ENCODE data around the gene CD48. TPM values are rescaled to one million over a fixed set of nuclear protein-coding genes. Genes with fewer than 3 reads are reported as not detected.
A peak's percentile ranks its signal among the peaks of the same experiment; 100 is the strongest.
"Not testable (repeated sequence)": the region's sequence is repeated elsewhere in the genome, so short reads cannot be mapped to it uniquely, and the experiment has no call there.

Gene CD48
- total RNA-seq, 1 experiment from 2014 or later: not detected

DNA sequence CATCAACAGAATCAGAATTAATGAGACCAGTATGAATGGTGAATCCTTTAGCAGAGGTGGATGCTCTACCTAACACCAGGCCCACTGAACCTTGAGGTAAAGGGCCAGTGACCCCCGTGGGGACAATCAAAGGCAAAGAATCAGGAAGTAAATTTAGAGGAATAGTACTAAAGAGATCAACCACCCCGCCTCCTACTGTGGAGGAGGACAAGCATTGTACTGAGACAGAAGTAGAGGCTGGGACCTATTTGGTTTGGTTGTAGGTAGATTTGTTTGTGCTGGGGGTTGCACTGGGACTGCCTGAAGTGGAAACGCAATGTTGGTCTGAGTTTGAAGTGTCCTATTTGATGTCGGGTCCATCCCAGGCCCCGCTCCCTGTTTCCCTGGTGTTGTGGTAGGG is 9.5 kb downstream of the CD48 start:
- H3K4me1 ChIP-seq (ENCODE audit: insufficient read depth, low read length, poor library complexity, severe bottlenecking): no peaks in the 10 kb centered on the region
- intact Hi-C loops (cut with micrococcal nuclease; ENCODE audit: unreplicated experiment): no loop called here
- H3K27me3 ChIP-seq (replicated peaks; ENCODE audit: insufficient read depth, low read depth, low read length, poor library complexity): peaks cover 18% of the 10 kb centered on the region
- DNase-seq (ENCODE audit: low spot score): no peak
- H3K36me3 ChIP-seq (ENCODE audit: insufficient read depth, low read length, poor library complexity, severe bottlenecking): no peaks in the 10 kb centered on the region
- CTCF ChIA-PET: no interaction called here
- no TSS peak for BruUV-seq (replicated peaks)
- H3K4me3 ChIP-seq (ENCODE audit: low read depth, low read length, poor library complexity, severe bottlenecking): no peak overlapping the region
- no peaks in the 10 kb centered on the region for H3K9me3 ChIP-seq (ENCODE audit: low read depth, low read length, poor library complexity, severe bottlenecking)
- H3K27ac ChIP-seq (ENCODE audit: low read depth, low read length, poor library complexity, severe bottlenecking): no peak overlapping the region
- POLR2A ChIA-PET (ENCODE audit: low non-redundant PET): no interaction called here
- TF ChIP-seq, protein P1, sequence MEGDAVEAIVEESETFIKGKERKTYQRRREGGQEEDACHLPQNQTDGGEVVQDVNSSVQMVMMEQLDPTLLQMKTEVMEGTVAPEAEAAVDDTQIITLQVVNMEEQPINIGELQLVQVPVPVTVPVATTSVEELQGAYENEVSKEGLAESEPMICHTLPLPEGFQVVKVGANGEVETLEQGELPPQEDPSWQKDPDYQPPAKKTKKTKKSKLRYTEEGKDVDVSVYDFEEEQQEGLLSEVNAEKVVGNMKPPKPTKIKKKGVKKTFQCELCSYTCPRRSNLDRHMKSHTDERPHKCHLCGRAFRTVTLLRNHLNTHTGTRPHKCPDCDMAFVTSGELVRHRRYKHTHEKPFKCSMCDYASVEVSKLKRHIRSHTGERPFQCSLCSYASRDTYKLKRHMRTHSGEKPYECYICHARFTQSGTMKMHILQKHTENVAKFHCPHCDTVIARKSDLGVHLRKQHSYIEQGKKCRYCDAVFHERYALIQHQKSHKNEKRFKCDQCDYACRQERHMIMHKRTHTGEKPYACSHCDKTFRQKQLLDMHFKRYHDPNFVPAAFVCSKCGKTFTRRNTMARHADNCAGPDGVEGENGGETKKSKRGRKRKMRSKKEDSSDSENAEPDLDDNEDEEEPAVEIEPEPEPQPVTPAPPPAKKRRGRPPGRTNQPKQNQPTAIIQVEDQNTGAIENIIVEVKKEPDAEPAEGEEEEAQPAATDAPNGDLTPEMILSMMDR (conservative IDR thresholded peaks at IDR 0.05; ENCODE audit: low read depth, low read length): no peak
- TF ChIP-seq EZH2 (IDR thresholded peaks at IDR 0.05; ENCODE audit: borderline replicate concordance, low read depth, low read length, poor library complexity, severe bottlenecking): no peak

DNA sequence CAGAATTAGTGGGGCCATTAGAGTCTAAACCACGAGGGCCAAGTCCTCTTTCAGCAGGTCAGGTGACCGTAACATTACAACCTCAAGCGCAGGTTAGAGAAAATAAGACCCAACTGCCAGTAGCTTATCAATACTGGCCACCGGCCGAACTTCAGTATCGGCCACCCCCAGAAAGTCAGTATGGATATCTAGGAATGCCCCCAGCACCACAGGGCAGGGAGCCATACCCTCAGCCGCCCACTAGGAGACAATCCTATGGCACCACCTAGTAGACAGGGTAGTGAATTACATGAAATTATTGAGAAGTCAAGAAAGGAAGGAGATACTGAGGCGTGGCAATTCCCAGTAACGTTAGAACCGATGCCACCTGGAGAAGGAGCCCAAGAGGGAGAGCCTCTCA is 19.2 kb downstream of the CD48 start:
- H3K4me1 ChIP-seq (ENCODE audit: insufficient read depth, low read length, poor library complexity, severe bottlenecking); H3K27ac ChIP-seq (ENCODE audit: low read depth, low read length, poor library complexity, severe bottlenecking); POLR2A ChIA-PET (ENCODE audit: low non-redundant PET); BruUV-seq (replicated peaks); CTCF ChIA-PET; H3K4me3 ChIP-seq (ENCODE audit: low read depth, low read length, poor library complexity, severe bottlenecking); H3K27me3 ChIP-seq (replicated peaks; ENCODE audit: insufficient read depth, low read depth, low read length, poor library complexity); H3K9me3 ChIP-seq (ENCODE audit: low read depth, low read length, poor library complexity, severe bottlenecking); H3K36me3 ChIP-seq (ENCODE audit: insufficient read depth, low read length, poor library complexity, severe bottlenecking): not testable (repeated sequence)
- peak; percentile 37 for DNase-seq (ENCODE audit: low spot score)
- intact Hi-C loops (cut with micrococcal nuclease; ENCODE audit: unreplicated experiment): loop anchor here (5.0 kb wide), 1 partner anchor 265 kb away; no protein-coding TSS in a partner anchor
- TF ChIP-seq, protein P1 (conservative IDR thresholded peaks at IDR 0.05; ENCODE audit: low read depth, low read length): peak; percentile 43

DNA sequence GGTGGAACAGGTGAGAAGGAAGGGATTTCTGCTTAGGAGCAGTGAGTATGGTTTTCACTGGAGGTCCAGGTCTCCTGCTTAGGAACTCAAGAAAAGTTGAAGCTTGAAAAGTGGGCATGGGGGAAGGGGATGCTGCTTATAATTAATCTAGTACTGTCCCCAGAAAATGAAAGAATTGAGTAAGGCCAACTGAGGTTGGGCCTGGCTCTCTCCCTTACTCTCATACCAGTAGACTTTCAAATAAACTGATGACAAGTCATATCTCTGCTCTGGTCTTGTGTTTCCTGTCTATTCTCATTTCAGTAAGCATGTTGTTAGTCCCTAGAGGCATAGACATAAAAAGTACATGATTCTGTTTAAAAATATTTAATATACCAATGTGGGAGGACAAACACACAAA is 26.4 kb downstream of the CD48 start:
- H3K36me3 ChIP-seq (ENCODE audit: insufficient read depth, low read length, poor library complexity, severe bottlenecking): no peaks in the 10 kb centered on the region
- H3K4me3 ChIP-seq (ENCODE audit: low read depth, low read length, poor library complexity, severe bottlenecking): no peak overlapping the region
- CTCF ChIA-PET: no interaction called here
- H3K27me3 ChIP-seq (replicated peaks; ENCODE audit: insufficient read depth, low read depth, low read length, poor library complexity): no peaks in the 10 kb centered on the region
- DNase-seq (ENCODE audit: low spot score): no peak
- no peaks in the 10 kb centered on the region for H3K9me3 ChIP-seq (ENCODE audit: low read depth, low read length, poor library complexity, severe bottlenecking)
- H3K27ac ChIP-seq (ENCODE audit: low read depth, low read length, poor library complexity, severe bottlenecking): no peak overlapping the region
- no peaks in the 10 kb centered on the region for H3K4me1 ChIP-seq (ENCODE audit: insufficient read depth, low read length, poor library complexity, severe bottlenecking)
- TF ChIP-seq, protein P1 (conservative IDR thresholded peaks at IDR 0.05; ENCODE audit: low read depth, low read length): no peak
- no peak for TF ChIP-seq EZH2 (IDR thresholded peaks at IDR 0.05; ENCODE audit: borderline replicate concordance, low read depth, low read length, poor library complexity, severe bottlenecking)
- BruUV-seq (replicated peaks): no TSS peak
- POLR2A ChIA-PET (ENCODE audit: low non-redundant PET): no interaction called here
- intact Hi-C loops (cut with micrococcal nuclease; ENCODE audit: unreplicated experiment): loop anchor here (10.0 kb wide), 1 partner anchor 140 kb away; no protein-coding TSS in a partner anchor
